Inflammatory macrophage (primary cell): ENCODE data around the gene INSM1.
A peak's percentile ranks its signal among the peaks of the same experiment; 100 is the strongest.

ENCODE experiments used
- DNase-seq, 2 donors: peaks; one replicate each; pipeline ENCODE4 v3.0.0-alpha.2; 2020 to 2022

Gene INSM1

DNA sequence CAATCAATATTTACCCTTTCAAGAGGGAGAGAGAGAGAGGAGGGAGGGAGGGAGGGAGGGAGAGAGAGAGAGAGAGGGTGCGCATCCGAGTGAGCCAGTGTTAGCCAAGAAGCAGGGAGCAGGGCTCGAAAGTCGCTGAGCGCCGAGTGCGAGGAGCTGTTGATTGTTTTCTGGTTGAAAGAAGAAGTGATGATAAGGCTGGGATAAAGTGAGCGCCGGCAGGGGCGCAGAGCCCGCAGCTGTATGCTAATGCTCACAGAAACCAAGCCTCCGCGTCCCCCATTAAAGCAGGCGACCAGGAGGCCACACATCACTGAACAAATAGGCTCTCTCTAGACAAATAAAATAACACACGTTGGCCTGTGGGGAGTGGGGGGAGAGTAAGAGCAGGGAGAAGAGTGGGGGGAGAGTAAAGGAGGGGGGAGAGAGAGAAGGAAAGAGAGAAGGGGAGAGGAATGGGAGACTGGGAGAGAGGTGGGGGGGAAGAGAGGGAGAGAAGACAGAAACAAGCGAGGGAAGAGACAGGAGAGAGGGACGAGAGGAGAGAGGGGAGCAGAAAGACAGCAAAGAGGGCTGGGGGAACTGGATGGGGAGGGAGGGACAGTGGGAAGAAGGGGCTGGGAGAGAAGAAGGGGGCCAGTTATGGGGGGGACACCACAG lies 5.0 kb upstream of the INSM1 start:
- DNase-seq, result no peak

DNA sequence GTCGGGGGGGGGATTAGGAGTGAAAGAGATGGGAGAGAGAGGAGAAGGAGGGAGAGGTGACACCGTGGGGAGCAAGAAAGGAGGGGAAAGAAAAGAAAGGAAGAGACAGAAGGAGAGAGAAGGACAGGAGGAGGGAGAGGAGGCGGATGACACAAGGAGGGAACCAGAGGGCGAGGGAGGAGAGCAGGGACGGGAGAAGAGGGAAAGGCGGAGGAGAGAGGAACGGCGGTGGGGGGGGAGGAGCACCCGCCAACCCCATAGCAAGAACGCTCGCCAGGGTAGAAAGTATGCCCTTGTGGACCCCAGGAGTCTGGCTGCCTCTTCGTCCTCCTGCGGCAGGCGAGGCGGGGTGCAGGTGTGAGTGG lies 4.5 kb upstream of the INSM1 start:
- no peak for DNase-seq

DNA sequence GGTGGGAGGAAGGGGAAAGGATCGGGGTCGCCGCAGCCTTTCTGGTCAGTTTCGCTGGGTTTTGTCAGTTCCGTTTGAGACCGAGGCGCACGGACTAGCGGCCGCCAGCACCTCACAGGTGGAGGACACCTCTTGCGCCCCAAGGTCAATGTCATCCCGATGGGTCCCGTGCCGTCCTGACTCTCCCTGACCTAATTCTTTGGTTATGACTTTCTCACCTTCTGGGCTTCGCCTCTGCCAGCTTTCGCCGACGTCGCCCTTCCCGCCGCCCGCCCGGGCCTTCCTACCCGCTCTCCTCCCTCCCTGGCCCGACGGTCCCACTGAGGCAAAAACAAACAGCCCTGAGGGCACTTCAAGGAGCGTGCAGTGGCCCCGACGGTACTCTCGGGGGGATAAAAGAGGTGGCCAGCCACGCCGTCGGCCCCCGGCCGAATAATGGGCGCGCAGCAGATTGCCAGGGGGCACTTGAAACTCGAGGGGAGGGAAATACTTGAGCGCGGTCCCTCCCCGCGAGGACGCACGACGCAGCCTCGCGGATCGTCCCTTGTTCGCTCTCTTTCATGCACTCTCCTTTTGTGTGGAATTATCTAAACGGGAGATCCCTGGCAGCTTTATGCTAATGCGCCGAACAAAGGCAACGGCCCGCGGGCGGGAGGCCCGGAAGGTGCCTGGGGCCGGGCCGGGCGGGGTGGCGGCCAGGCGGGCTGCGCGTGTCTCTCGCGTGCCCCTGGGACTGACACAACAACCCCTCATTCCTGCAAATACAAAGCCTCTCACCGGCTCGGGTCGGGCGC lies 3.9 kb upstream of the INSM1 start:
- DNase-seq, result no peak

DNA sequence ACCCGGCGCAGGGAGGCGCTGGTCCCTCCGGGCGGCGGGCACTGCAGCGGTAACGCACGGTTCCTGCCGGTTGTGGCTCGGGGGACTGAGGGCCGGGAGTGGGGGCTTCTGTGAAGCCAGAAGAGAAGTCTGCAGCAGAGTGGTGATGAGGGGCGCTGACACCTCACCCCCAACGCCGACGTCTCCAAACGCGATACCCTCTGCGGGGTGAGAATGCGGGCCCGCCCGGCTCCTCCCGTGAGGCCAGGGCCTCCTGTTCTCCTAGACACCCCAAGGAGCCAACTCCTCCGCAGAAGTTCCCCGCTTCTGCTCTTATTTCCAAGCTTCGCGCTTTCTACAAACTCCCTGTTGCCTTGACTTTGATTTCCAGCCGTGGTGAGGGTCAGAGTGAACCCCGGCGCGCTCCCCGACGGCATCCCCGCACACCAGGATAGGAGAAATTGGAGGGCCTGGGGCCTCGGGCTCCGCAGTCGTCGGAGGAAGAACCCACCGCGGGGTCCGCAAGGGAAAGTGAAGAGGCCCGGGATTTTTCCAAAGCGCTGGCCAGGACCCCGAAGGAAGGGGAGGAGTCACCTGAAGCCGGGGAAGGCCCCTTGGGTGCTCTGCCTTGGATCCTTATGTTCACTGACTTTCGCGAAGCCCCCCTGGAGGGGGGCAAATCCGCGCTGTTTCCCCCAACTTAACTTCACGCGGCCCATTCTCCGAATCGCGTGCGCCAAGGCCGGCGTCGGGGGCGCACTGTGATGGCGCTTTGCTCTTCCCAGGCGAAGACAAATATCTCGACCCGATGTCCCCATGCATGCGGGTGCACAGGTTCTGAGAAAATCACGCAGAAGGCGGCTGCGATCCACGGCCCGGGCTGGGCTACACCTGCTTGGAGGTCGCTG lies 3.1 kb upstream of the INSM1 start:
- DNase-seq, result no peak

DNA sequence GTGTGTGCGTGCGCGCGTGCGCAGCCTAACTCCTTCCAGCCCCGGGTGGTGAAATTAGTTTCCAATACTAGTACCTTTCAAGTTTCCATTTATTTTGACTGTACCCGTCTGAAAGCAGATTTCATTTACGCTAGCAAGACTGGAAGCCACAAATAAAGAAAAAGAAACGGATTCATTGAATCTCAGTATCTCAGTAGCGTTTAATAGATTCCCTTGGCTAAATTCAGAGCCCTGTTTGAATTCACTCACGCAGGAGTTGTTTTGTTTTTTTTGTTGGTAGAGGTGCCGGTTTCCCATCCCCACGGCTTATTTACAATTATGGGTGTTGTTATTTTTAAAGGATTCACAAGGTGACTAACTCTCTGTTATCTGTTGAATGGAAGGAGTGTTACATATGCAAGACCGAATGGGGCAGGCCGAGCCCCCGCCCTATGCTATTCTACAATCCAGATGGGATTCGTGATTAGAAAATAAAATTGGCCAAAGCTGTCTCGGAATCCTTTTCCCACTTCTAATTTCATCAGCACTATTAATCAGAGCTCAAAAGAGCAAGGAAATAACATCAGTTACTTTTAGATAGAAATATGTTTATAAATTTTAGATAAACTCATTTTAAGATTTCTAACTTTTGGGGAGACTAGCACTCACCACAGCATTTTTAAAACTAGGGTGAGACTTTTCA lies 2.3 kb upstream of the INSM1 start:
- DNase-seq, result no peak

DNA sequence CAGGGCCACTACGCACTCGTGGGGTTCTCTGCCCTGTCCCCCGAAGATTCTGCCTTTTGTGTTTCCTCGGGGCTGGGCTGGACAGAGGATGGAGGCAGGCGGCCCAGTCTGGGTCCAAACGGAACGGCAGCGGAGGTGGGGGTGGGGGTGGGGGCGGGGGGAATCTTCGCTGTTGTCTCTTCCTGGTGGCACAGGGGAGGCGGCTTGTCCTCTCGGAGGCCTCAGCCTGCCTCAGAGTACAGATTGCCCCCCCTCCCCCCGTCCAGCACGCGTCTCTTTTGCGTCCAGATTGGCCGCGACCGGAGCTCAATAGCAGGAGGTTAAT lies 1.4 kb upstream of the INSM1 start:
- no peak for DNase-seq

DNA sequence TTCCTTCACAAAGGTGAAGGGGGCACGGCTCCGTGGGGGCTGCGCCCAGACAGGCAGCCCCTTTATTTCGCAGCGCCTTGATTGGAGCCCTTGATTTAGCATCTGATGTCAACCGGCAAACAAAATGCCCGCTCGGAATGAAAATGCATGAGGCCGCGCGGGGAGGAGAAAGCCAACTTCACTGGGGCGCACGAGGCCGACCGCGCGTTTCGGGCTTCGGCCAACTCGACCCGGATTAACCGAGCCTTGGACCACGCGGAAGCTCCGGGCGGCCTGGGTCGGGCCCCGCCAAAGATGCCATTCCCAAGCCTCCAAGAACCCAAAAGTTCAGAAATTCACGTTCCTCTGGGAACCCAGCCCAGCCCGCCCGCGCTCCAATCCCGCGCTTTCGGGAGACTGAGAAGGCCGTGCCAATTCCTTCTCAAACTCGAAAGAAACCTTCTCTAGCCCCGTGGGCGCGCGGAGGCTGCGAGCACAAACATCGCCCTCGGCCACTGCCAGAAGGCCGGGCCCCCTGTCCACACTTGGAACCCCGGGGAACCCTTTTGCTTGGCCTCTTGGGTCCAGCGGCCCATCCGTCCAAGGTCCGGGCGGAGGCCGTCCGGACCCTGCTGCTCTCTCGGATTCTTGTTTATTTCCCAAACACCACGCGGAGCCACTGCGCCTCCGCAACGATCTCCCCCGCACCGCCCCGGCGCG lies 879 bp upstream of the INSM1 start:
- DNase-seq, result no peak

DNA sequence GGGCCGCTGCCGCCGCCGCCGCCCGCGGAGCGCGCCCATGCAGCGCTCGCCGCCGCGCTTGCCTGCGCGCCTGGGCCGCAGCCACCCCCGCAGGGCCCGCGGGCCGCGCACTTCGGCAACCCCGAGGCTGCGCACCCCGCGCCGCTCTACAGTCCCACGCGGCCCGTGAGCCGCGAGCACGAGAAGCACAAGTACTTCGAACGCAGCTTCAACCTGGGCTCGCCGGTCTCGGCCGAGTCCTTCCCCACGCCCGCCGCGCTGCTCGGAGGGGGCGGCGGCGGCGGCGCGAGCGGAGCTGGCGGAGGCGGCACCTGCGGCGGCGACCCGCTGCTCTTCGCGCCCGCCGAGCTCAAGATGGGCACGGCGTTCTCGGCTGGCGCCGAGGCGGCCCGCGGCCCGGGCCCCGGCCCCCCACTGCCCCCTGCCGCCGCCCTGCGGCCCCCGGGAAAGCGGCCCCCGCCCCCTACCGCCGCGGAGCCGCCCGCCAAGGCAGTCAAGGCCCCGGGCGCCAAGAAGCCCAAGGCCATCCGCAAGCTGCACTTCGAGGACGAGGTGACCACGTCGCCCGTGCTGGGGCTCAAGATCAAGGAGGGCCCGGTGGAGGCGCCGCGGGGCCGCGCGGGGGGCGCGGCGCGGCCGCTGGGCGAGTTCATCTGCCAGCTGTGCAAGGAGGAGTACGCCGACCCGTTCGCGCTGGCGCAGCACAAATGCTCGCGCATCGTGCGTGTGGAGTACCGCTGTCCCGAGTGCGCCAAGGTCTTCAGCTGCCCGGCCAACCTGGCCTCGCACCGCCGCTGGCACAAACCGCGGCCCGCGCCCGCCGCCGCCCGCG lies 730 bp downstream of the INSM1 start:
- DNase-seq, result peak in 1 of 2 donors; percentile 24

DNA sequence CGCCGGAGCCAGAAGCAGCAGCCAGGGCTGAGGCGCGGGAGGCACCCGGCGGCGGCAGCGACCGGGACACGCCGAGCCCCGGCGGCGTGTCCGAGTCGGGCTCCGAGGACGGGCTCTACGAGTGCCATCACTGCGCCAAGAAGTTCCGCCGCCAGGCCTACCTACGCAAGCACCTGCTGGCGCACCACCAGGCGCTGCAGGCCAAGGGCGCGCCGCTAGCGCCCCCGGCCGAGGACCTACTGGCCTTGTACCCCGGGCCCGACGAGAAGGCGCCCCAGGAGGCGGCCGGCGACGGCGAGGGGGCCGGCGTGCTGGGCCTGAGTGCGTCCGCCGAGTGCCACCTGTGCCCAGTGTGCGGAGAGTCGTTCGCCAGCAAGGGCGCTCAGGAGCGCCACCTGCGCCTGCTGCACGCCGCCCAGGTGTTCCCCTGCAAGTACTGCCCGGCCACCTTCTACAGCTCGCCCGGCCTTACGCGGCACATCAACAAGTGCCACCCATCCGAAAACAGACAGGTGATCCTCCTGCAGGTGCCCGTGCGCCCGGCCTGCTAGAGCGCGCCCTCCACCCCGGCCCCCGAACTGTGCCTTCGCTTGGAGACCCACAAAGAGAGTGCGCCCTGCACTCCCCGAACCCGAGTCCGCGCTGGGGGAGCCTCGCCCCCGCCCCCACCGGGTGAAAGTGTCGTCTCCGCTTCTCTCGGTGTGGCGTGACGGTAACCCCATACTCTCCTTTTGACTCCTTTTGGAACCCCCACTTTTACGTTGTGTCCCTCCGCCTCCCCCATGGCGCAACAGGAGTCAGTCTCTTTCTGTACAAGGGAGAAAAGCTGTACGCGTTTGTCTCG lies 1.6 kb downstream of the INSM1 start:
- DNase-seq, result no peak

DNA sequence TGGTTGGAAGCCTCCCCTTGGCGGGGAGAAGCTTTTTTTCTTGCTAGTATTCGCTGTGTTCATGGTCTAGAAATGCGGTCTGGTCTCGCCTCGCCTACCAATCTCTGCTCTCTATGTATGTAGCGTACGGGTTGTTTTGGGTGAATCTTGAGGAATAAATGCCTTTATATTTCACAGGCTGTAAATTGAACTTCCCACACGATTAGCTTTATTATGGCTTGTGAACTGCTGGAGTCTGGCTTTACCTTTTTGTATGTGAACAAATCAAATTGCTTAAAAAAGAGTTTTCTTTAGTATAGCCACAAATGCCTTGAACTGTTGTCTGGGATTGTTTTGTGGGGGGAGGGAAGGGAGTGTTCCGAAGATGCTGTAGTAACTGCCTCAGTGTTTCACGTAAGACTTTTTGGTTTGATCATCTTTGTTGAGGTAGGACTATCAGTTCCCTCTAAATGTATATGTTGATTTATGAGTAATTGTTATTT lies 2.2 kb downstream of the INSM1 start:
- no peak for DNase-seq

DNA sequence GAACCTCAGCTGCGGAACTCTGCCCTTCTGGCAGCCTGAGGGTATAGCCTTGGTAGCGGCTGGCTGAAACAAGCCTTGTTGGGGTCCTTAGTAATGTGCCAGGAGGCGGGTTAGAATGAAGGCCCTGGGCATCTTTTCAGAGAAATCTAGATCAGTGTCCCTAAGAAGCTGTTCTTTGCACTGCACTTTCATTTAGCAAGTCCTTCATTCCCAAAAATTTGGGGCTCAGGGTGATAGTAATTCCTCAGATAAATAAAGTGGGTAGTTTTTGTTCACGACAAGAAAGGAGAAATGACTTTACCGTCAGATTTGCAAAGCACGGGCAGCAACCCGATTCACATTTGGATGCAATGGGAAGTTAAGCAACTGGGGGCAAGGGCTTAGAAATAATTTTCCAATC lies 3.2 kb downstream of the INSM1 start:
- DNase-seq, result no peak

DNA sequence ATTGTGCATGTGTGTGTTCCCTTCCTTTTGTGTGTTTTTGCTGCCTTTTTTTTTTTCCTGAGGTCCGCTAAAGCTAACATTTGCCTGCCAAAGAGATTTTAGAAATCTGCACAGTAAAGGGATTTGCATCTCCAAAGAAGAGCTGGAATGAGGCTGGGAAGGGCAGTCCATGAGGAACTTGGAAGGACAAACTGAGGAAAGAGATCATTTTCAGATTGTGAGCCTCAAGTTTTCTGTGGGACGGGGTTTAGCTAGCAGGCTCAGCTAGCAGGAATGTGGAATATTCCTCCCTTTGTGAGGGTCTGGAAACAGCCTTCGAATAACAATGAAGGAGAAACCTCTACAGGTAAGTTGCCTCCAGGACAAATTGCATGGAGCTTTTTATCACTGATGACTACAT lies 3.8 kb downstream of the INSM1 start:
- no peak for DNase-seq

DNA sequence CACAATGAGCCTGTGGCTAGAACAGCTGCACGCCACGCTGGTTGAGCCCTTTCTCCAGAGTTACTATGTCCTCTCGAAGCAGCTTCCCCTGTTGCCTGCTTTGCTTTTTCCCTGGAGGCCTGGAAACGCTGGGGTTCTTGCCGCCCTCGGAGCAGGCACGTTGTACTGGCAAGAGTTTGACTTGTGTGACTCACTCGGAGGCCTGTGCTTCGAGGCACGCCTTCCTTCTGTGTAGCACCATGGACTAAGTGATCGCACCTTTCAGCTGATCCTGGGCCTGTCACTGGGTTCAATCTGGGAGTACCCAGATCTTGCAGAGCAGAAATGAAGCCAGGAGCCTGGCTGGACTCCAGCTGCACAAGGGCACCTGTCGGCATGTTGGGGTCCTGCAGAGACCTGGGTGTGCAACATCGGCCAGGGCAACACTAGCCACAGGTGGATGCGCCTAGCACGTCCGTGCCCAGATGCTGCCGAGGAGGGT lies 5.2 kb downstream of the INSM1 start:
- no peak for DNase-seq

DNA sequence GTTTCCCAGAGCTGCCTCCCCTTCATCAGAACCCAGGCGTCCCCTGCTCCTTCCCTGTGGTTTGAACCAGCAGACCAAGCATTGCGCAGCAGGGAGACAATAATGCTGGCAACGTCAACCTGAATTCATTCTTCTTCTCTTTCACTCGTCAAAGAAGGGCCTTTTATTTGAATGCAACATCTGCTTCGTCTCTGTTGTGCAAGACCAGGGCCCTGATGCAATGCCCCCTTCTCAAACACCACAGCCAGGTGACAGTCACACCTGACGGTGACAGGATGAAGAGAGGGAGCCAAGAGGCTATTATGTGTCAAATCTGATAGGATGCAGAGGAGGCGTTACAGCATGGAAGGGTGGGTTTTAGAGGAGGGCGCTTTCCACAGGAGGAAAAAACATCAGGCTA lies 8.0 kb downstream of the INSM1 start:
- no peak for DNase-seq

DNA sequence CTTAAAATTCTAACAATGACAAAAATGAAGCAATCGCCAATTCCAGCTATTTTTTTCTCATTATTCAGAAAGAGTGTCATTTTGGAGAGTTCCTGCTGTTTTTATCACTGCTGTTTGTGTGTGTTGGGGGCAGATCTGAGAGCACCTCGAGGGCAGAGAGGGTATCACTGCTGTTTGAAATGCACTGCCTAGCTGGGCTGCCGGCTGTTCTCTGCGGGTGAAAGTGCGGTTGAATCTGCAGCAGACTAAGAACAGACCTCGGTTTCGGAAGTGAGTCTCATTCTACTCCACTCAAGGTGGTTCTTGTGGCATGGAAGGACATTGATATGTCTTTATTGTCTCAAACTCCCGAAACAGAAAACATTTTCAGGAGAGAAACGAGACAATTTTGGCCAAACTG lies 18.3 kb downstream of the INSM1 start:
- no peak for DNase-seq

DNA sequence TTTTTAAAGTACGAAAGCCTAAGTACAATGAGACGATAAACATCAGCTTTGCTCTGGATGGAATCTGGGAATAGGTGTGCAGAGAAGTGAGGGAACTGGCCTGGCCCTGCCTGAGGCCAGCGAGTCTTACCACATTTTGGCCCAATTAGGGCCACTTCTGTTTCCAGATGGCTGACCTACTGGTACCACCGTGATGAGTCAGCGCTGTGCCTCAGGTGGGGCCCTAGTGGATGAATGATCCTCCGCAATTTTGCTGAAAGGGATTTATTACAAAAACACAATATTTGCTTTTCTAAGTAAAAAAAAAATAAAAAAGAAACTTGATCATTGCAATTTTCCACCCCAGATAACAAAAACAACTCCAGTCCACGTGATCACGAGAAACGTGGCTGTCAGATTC lies 22.5 kb downstream of the INSM1 start:
- DNase-seq, result no peak

DNA sequence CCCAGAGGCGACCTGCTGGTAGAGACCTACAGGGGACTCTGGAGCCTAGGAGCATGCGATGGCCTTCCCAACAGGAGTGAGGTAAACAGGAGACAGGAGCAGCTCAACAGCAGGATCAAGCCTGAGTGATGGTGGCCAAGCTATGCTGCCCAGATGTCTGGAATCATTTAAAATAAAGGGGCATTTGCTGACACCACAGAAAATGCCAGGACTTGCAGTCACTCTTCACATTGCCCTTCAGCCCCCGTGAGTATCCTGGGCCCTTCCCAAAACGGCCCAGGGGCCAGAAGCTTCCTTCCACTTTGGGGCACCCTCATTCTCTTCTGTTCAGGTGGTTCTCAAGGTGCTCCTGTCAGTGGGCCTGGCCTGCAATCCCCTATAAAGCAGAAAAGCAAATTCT lies 23.2 kb downstream of the INSM1 start:
- DNase-seq, result no peak

DNA sequence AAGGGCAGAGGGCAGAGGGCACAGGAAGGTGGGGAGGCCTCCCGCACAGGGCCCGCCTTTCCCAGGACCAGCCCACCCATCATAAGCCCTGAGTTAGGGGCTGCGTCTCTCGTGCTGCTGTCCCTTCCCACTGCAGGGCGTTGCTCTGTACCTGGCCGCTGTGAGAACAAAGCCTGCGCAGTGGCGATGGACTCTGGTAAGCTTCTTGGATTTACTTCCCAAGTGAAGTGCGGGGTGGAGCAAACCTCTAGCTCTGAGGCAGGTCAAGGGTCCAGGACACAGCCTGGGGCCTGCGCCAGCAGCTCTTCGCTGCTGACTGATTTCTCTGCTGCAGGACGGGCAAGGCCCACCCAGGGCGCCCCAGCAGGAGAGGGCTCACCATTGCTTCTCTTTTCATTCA lies 23.9 kb downstream of the INSM1 start:
- no peak for DNase-seq

DNA sequence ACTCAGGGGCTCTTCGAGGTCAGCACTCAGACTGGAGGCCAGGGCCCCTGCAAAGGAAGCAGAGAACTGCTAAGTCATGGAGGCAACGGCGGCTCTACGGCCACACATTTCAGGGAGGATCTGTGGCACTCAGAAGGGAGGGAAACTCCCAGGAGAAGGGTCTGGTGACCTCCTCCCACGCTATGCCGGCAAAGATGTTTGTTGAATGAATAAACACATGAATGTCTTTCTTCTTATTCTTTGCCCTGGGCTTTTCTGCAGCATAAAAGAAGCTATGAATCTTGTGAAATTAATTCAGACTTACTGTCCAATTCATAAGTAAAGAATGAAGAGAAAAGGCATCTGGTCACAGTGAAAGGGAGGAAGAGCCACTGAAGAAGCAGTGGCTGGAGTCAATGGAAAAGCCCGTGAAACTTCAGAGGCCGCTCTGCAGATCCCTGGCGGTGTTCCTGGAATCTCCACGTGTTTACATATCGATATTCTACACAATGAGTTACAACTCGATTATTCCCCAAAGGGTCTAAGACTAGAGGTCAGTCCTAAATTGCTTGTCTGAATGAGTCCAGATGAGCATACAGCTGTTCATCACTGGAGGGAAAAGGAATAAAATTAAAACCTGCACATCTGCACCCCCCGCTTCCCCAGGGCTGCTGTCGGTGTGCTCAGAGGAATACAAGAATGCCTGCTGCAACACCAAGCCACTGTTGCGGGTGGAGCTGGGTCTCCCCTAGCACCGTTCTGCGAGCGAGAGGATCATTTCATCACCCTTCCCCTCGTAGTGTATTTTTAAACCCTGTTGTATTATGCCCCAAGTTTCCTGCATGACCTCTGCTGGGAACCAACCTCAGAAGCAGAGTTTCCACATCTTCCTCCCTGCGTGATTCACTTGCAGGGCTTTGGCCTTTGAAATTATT lies 25.6 kb downstream of the INSM1 start:
- DNase-seq, result peak; percentile 71 to 73
